K562 (cell line): ENCODE results near the gene PRKCG. TPM values are rescaled to one million over a fixed set of nuclear protein-coding genes. Genes with fewer than 3 reads are reported as not detected.

Source experiments
- ATAC-seq: fragments of 200-7000 bp; cut with Tn5 transposase; 3 replicates; pipeline ENCODE4 v1.9.1; 2020; ENCODE audit warnings: moderate library complexity
- BruUV-seq: library from RNA; stranded (reverse); fragments of 400-500 nt; replicated peaks from 2 replicates; lab custom pipeline; 2021; lab: Mats Ljungman, UMichigan
- CTCF ChIA-PET: fragments of 300-600 bp; formaldehyde crosslinking; extraction: SDS; loops from one replicate; lab custom pipeline; 2021; ENCODE audit warnings: low intra/inter-chr PET ratio; lab: Yijun Ruan, JAX
- POLR2A ChIA-PET: fragments of 300-600, 350-650 bp; sonication (Branson Sonifier 250); formaldehyde crosslinking; extraction: SDS; loops from one replicate; lab custom pipeline; 2021; ENCODE audit warnings: antibody characterized with exemption, inconsistent platforms; lab: Yijun Ruan, JAX
- DNase-seq, 4 experiments: peaks; one replicate each; pipeline versions ENCODE4 v3.0.0 to v3.0.0-alpha.2; 2011 to 2018; ENCODE audit warnings: low spot score in 3 of 4, mixed read lengths in 3 of 4; ENCODE audit errors: extremely low read depth in 1 of 4
- FAIRE-seq: peaks from 2 replicates; lab custom pipeline; 2011; peaks lifted over from hg19 to GRCh38; lab: Jason Lieb, UNC
- H2AFZ ChIP-seq: 2 replicates; pipeline ENCODE4 v1.6.0; 2011; ENCODE audit warnings: low read depth, low read length, control low read depth, inconsistent platforms
- H3K27ac ChIP-seq: fragments of 200-600 bp; 3 replicates; pipeline ENCODE4 v1.8.0; 2011; ENCODE audit warnings: low read depth, mild to moderate bottlenecking, control low read depth, inconsistent platforms, low read length, moderate library complexity, mixed read lengths; ENCODE audit errors: extremely low read depth
- H3K27me3 ChIP-seq, 2 experiments: fragments of 300-600 bp in 1 of 2; 2 replicates in 1 of 2; 3 replicates in 1 of 2; pipeline versions ENCODE4 v1.6.0 to v1.8.0; 2011; ENCODE audit warnings: inconsistent platforms in 2 of 2, low read length in 2 of 2, mild to moderate bottlenecking in 1 of 2, mixed read lengths in 1 of 2, moderate library complexity in 1 of 2; ENCODE audit not compliant: control insufficient read depth in 2 of 2, insufficient read depth in 2 of 2
- H3K36me3 ChIP-seq: fragments of 300-600 bp; 3 replicates; pipeline ENCODE4 v1.8.0; 2011; ENCODE audit warnings: mild to moderate bottlenecking, low read length, inconsistent platforms; ENCODE audit not compliant: control insufficient read depth, insufficient read depth
- H3K4me1 ChIP-seq, 2 experiments: fragments of 200-600 bp in 1 of 2; replicated peaks in 1 of 2; 2 replicates in 1 of 2; 3 replicates in 1 of 2; pipeline versions ENCODE4 v1.5.1 to v1.8.0; 2011; ENCODE audit warnings: inconsistent platforms in 2 of 2, low read length in 2 of 2, mild to moderate bottlenecking in 1 of 2, mixed read lengths in 1 of 2, moderate library complexity in 1 of 2; ENCODE audit not compliant: control insufficient read depth in 2 of 2, insufficient read depth in 2 of 2
- H3K4me2 ChIP-seq: 2 replicates; pipeline ENCODE4 v1.6.1; 2011; ENCODE audit warnings: low read length, control low read depth, inconsistent platforms, mixed read lengths; ENCODE audit not compliant: insufficient read depth
- H3K4me3 ChIP-seq: fragments of 200-600 bp; sonication (generic), shearing (Covaris generic); 2 replicates; pipeline ENCODE4 v1.5.1; 2016; ENCODE audit warnings: control low read depth, inconsistent platforms
- H3K79me2 ChIP-seq: fragments of 200-600 bp; 3 replicates; pipeline ENCODE4 v1.8.0; 2011; ENCODE audit warnings: low read length, inconsistent platforms; ENCODE audit not compliant: control insufficient read depth, insufficient read depth
- H3K9ac ChIP-seq, 2 experiments: 2 replicates each; pipeline versions ENCODE4 v1.6.0 to v1.6.1; 2011; ENCODE audit warnings: low read depth in 2 of 2, low read length in 2 of 2, control low read depth in 1 of 2, inconsistent platforms in 1 of 2, mild to moderate bottlenecking in 1 of 2, mixed read lengths in 1 of 2; ENCODE audit not compliant: insufficient read depth in 1 of 2
- H3K9me1 ChIP-seq: one replicate; pipeline ENCODE4 v1.6.0; 2011; ENCODE audit warnings: inconsistent platforms, mild to moderate bottlenecking, low read length, moderate library complexity; ENCODE audit not compliant: control insufficient read depth, insufficient read depth
- H3K9me3 ChIP-seq: replicated peaks from 2 replicates; pipeline ENCODE4 v1.5.1; 2011; ENCODE audit warnings: low read depth, low read length, inconsistent platforms; ENCODE audit not compliant: control insufficient read depth, insufficient read depth
- H4K20me1 ChIP-seq: replicated peaks from 2 replicates; pipeline ENCODE4 v1.6.1; 2011; ENCODE audit warnings: low read length, inconsistent platforms, mixed read lengths; ENCODE audit not compliant: control insufficient read depth, insufficient read depth
- BRD4 ChIP-seq: fragments of 200-600 bp; sonication (generic); IDR thresholded peaks from 2 replicates; pipeline ENCODE4 v1.6.1; 2017; ENCODE audit warnings: inconsistent platforms
- FOXJ3 ChIP-seq: sonication (generic); formaldehyde crosslinking; IDR thresholded peaks from 2 replicates; pipeline ENCODE4 v1.4.0; 2020; ENCODE audit warnings: mild to moderate bottlenecking, missing genetic modification reagents
- GTF2F1 ChIP-seq: IDR thresholded peaks from 2 replicates; pipeline ENCODE4 v1.6.1; 2011; ENCODE audit warnings: low read depth, low read length, improper control_type of control experiment
- POLR2A ChIP-seq: fragments of 450-650 bp; conservative IDR thresholded peaks from 2 replicates; pipeline ENCODE4 v1.6.1; 2016
- POLR2AphosphoS2 ChIP-seq: IDR thresholded peaks from 2 replicates; pipeline ENCODE4 v1.6.1; 2012; ENCODE audit warnings: low read length, improper control_type of control experiment
- POLR2G ChIP-seq: fragments of 200-400 bp; formaldehyde crosslinking; IDR thresholded peaks from 2 replicates; pipeline ENCODE4 v1.6.1; 2017; ENCODE audit warnings: low read depth, mild to moderate bottlenecking, antibody characterized with exemption, low read length, moderate library complexity
- RBFOX2 ChIP-seq: fragments of 200-400 bp; formaldehyde crosslinking; IDR thresholded peaks from 2 replicates; pipeline ENCODE4 v1.6.1; 2017; ENCODE audit warnings: low read depth, mild to moderate bottlenecking, low read length, moderate library complexity
- ZBTB33 ChIP-seq: sonication (generic); formaldehyde crosslinking; IDR thresholded peaks from 2 replicates; pipeline ENCODE4 v1.8.1; 2023; ENCODE audit warnings: mild to moderate bottlenecking, missing genetic modification reagents
- WGBS: fragments of 100-300 bp; shearing (Covaris generic); methylation state at CpG from one replicate; pipeline ENCODE4 v1.1.6; 2016; ENCODE audit warnings: low coverage, mixed read lengths; ENCODE audit not compliant: insufficient coverage; ENCODE audit errors: missing lambda C conversion rate; 5-methylcytosine and 5-hydroxymethylcytosine counted together
- in situ Hi-C: fragments of 300-500 bp; cut with MboI; formaldehyde crosslinking; loops from 4 replicates; pipeline ENCODE4 v1.15.0; 2018; ENCODE audit warnings: inconsistent platforms, mixed read lengths
- intact Hi-C: fragments of 100-400 bp; cut with micrococcal nuclease; formaldehyde crosslinking; loops from 2 replicates; pipeline ENCODE4 v1.14.2; 2022
- polyA plus RNA-seq, 8 experiments: library from polyadenylated mRNA; depleted of rRNA in 4 of 8; stranded (reverse) in 5 of 8; unstranded in 3 of 8; fragments of >200 nt; fragmentation: Nextera tagmentation in 2 of 8; fragmentation: Illumina TruSeq in 1 of 8; extraction: Ambion mirVana in 2 of 8; extraction: Trizol in 1 of 8; gene quantifications; 2 replicates each; pipeline versions ENCODE4 v1.2.1 to v1.2.3, GENCODE V29; 2011 to 2014; ENCODE audit warnings: inconsistent platforms in 1 of 8, missing spikeins in 1 of 8
- total RNA-seq, 7 experiments: library from RNA; depleted of rRNA in 6 of 7; stranded (reverse); fragments of >200 nt in 6 of 7; fragmentation: Illumina TruSeq in 2 of 7; extraction: Trizol in 2 of 7; gene quantifications; 2 replicates each; pipeline versions ENCODE4 v1.2.1 to v1.2.3, GENCODE V29; 2011 to 2021; ENCODE audit warnings: low replicate concordance in 1 of 7
- TF ChIP-seq, protein P1 (sequence below): sonication (generic); formaldehyde crosslinking; IDR thresholded peaks from 2 replicates; pipeline ENCODE4 v1.8.1; 2022; ENCODE audit warnings: missing genetic modification reagents

PRKCG gene
- total and polyA plus RNA-seq, 9 of the 15 experiments (the other 6 are each of a cell fraction or from before 2014, with no cell fraction given), result not detected

- no TSS peak for BruUV-seq
- no peak overlapping the region for H3K4me3 ChIP-seq
- no peak for FAIRE-seq
- in situ Hi-C loops (no loop called here), intact Hi-C loops (no loop called here)
- WGBS, result 93% methylated on average over 47 of the region's 51 CpGs
- ATAC-seq, result no peak
- ChIA-PET POLR2A (interaction anchor here (0.8 to 0.9 kb wide), 3 partner anchors 8 to 263 kb away, joined by 3 to 4 read pairs (median 3); partner anchors contain the start of genes CNOT3 and PRKCG), CTCF (no interaction called here)
- H3K9me3 ChIP-seq, result no peaks in the 10 kb centered on the region
- no peak overlapping the region for H3K27ac ChIP-seq
- H3K36me3 ChIP-seq, result peaks cover 42% of the 10 kb centered on the region; the same call in 2 of the 3 replicates
- no peaks in the 10 kb centered on the region for H3K9me1 ChIP-seq
- no peak overlapping the region; a peak in 1 of 4 replicates for H3K9ac ChIP-seq
- no peak overlapping the region for H3K4me2 ChIP-seq
- H4K20me1 ChIP-seq, result 0 out of 2 replicates have a peak, but pooled peaks cover 5% of the 10 kb centered on the region
- no peak for DNase-seq
- H3K4me1 ChIP-seq, result peaks cover 13 to 40% of the 10 kb centered on the region in 2 experiments; a peak in 4 of 5 replicates
- H2AFZ ChIP-seq, result no peak overlapping the region
- no peaks in the 10 kb centered on the region for H3K27me3 ChIP-seq
- TF ChIP-seq, protein P1, sequence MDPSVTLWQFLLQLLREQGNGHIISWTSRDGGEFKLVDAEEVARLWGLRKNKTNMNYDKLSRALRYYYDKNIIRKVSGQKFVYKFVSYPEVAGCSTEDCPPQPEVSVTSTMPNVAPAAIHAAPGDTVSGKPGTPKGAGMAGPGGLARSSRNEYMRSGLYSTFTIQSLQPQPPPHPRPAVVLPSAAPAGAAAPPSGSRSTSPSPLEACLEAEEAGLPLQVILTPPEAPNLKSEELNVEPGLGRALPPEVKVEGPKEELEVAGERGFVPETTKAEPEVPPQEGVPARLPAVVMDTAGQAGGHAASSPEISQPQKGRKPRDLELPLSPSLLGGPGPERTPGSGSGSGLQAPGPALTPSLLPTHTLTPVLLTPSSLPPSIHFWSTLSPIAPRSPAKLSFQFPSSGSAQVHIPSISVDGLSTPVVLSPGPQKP, result no peak
- TF ChIP-seq POLR2A (0 out of 2 replicates have a peak, but pooled peaks have one; percentile 26), ZBTB33 (CRISPR knock-in tag) (0 out of 2 replicates have a peak, but pooled peaks have one; percentile 36), GTF2F1 (no peak), RBFOX2 (peak; percentile 68), BRD4 (no peak), POLR2G (peak; percentile 53; the same call in 1 of the 2 replicates), POLR2AphosphoS2 (no peak), FOXJ3 (no peak)
- H3K79me2 ChIP-seq, result peaks cover 41% of the 10 kb centered on the region
Measured at GRCh38 chr19:53873773-53874605, 8.0 kb upstream of the PRKCG start.
